ENCODE results near the gene HYCC1. TPM values are rescaled to one million over a fixed set of nuclear protein-coding genes. Genes with fewer than 3 reads are reported as not detected.

HYCC1 gene
- total and polyA plus RNA-seq, 9 of the 15 experiments (the other 6 are each of a cell fraction or from before 2014, with no cell fraction given), result 11.2 to 40.6 (median 37.9) TPM

- TF ChIP-seq, protein P1, sequence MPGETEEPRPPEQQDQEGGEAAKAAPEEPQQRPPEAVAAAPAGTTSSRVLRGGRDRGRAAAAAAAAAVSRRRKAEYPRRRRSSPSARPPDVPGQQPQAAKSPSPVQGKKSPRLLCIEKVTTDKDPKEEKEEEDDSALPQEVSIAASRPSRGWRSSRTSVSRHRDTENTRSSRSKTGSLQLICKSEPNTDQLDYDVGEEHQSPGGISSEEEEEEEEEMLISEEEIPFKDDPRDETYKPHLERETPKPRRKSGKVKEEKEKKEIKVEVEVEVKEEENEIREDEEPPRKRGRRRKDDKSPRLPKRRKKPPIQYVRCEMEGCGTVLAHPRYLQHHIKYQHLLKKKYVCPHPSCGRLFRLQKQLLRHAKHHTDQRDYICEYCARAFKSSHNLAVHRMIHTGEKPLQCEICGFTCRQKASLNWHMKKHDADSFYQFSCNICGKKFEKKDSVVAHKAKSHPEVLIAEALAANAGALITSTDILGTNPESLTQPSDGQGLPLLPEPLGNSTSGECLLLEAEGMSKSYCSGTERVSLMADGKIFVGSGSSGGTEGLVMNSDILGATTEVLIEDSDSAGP (CRISPR knock-in tag; IDR thresholded peaks at IDR 0.05), result no peak
- TF ChIP-seq ZNF3 (CRISPR knock-in tag; IDR thresholded peaks at IDR 0.05) (no peak), ASH1L (IDR thresholded peaks at IDR 0.05; ENCODE audit: borderline replicate concordance, low read depth, partially characterized antibody) (no peak), ZNF699 (CRISPR knock-in tag; IDR thresholded peaks at IDR 0.05; ENCODE audit: insufficient replicate concordance) (no peak), ZNF121 (CRISPR knock-in tag; conservative IDR thresholded peaks at IDR 0.05) (no peak)
- TF ChIP-seq, protein P2, sequence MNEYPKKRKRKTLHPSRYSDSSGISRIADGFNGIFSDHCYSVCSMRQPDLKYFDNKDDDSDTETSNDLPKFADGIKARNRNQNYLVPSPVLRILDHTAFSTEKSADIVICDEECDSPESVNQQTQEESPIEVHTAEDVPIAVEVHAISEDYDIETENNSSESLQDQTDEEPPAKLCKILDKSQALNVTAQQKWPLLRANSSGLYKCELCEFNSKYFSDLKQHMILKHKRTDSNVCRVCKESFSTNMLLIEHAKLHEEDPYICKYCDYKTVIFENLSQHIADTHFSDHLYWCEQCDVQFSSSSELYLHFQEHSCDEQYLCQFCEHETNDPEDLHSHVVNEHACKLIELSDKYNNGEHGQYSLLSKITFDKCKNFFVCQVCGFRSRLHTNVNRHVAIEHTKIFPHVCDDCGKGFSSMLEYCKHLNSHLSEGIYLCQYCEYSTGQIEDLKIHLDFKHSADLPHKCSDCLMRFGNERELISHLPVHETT (CRISPR knock-in tag; conservative IDR thresholded peaks at IDR 0.05 in 1 of 2, IDR thresholded peaks at IDR 0.05 in 1 of 2), result no peak
These were observed 8.9 kb upstream of the HYCC1 start (continued) for GRCh38 chr7:23022851-23023250.

GRCh38 chr7:23022258-23022769, 8.4 kb upstream of the HYCC1 start:
- Histone ChIP-seq H4K20me1 (replicated peaks; ENCODE audit: control insufficient read depth, insufficient read depth, low read length) (no peaks in the 10 kb centered on the region), H3K4me1 (replicated peaks in 1 of 2; ENCODE audit: control insufficient read depth in 2 of 2, insufficient read depth in 2 of 2, low read length in 2 of 2) (peaks cover 4 to 16% of the 10 kb centered on the region in 2 experiments; a peak in 2 of 5 replicates), H3K9ac (ENCODE audit: insufficient read depth in 1 of 2, low read depth in 2 of 2, low read length in 2 of 2) (peak overlapping the region in 1 of 2 experiments; percentile 23; a peak in 1 of 4 replicates), H3K4me2 (ENCODE audit: insufficient read depth, low read length) (peak overlapping the region; percentile 57), H3K9me1 (ENCODE audit: control insufficient read depth, insufficient read depth, low read length) (no peaks in the 10 kb centered on the region), H2AFZ (ENCODE audit: low read depth, low read length) (peak overlapping the region; percentile 78), H3K9me3 (replicated peaks; ENCODE audit: control insufficient read depth, insufficient read depth, low read depth, low read length) (no peaks in the 10 kb centered on the region), H3K79me2 (ENCODE audit: control insufficient read depth, insufficient read depth, low read length) (no peaks in the 10 kb centered on the region), H3K27me3 (ENCODE audit: control insufficient read depth in 2 of 2, insufficient read depth in 2 of 2, low read length in 2 of 2) (no peaks in the 10 kb centered on the region), H3K36me3 (ENCODE audit: control insufficient read depth, insufficient read depth, low read length) (no peaks in the 10 kb centered on the region), H3K27ac (ENCODE audit: extremely low read depth, low read depth, low read length) (no peak overlapping the region), H3K4me3 (no peak overlapping the region)
- ATAC-seq (peak; percentile 70), DNase-seq (ENCODE audit: extremely low read depth in 1 of 4, low spot score in 3 of 4) (peak in 2 of 4 experiments; percentile 34 to 36), FAIRE-seq (peak; percentile 80)
- CTCF ChIA-PET (ENCODE audit: low intra/inter-chr PET ratio), result no interaction called here
- intact Hi-C loops (cut with micrococcal nuclease) (no loop called here), in situ Hi-C loops (cut with MboI) (no loop called here)
- BruUV-seq (replicated peaks), result no TSS peak
- WGBS (ENCODE audit: insufficient coverage, low coverage, missing lambda C conversion rate), result 6% methylated on average over 7 of the region's 7 CpGs
- POLR2A ChIA-PET, result no interaction called here
- TF ChIP-seq, protein P3, sequence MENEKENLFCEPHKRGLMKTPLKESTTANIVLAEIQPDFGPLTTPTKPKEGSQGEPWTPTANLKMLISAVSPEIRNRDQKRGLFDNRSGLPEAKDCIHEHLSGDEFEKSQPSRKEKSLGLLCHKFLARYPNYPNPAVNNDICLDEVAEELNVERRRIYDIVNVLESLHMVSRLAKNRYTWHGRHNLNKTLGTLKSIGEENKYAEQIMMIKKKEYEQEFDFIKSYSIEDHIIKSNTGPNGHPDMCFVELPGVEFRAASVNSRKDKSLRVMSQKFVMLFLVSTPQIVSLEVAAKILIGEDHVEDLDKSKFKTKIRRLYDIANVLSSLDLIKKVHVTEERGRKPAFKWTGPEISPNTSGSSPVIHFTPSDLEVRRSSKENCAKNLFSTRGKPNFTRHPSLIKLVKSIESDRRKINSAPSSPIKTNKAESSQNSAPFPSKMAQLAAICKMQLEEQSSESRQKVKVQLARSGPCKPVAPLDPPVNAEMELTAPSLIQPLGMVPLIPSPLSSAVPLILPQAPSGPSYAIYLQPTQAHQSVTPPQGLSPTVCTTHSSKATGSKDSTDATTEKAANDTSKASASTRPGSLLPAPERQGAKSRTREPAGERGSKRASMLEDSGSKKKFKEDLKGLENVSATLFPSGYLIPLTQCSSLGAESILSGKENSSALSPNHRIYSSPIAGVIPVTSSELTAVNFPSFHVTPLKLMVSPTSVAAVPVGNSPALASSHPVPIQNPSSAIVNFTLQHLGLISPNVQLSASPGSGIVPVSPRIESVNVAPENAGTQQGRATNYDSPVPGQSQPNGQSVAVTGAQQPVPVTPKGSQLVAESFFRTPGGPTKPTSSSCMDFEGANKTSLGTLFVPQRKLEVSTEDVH (IDR thresholded peaks at IDR 0.05; ENCODE audit: low read depth, partially characterized antibody), result no peak
- TF ChIP-seq TCF7 (IDR thresholded peaks at IDR 0.05; ENCODE audit: borderline replicate concordance) (no peak), ETV1 (tag; conservative IDR thresholded peaks at IDR 0.05; ENCODE audit: low read depth) (peak; percentile 50), MBD2 (IDR thresholded peaks at IDR 0.05; ENCODE audit: borderline replicate concordance, low read depth) (0 out of 2 replicates have a peak, but pooled peaks have one; percentile 17)
- TF ChIP-seq, protein P4, sequence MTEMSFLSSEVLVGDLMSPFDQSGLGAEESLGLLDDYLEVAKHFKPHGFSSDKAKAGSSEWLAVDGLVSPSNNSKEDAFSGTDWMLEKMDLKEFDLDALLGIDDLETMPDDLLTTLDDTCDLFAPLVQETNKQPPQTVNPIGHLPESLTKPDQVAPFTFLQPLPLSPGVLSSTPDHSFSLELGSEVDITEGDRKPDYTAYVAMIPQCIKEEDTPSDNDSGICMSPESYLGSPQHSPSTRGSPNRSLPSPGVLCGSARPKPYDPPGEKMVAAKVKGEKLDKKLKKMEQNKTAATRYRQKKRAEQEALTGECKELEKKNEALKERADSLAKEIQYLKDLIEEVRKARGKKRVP (CRISPR knock-in tag; IDR thresholded peaks at IDR 0.05), result no peak
- TF ChIP-seq, protein P5, sequence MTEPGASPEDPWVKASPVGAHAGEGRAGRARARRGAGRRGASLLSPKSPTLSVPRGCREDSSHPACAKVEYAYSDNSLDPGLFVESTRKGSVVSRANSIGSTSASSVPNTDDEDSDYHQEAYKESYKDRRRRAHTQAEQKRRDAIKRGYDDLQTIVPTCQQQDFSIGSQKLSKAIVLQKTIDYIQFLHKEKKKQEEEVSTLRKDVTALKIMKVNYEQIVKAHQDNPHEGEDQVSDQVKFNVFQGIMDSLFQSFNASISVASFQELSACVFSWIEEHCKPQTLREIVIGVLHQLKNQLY (CRISPR knock-in tag; conservative IDR thresholded peaks at IDR 0.05), result no peak

All from K562 (cell line).